ENCODE results near the gene SMIM23. TPM values are rescaled to one million over a fixed set of nuclear protein-coding genes. Genes with fewer than 3 reads are reported as not detected.

SMIM23 gene
- total and polyA plus RNA-seq, 2 of the 4 experiments (the other 2 are of a cell fraction), result not detected

GRCh38 chr5:171738501-171738900 is 47.1 kb upstream of the SMIM23 start:
- no peak overlapping the region for H4K5ac ChIP-seq (ENCODE audit: low read depth, low read length)
- no peak overlapping the region for H2AK5ac ChIP-seq (ENCODE audit: low read depth, low read length)
- no TSS peak for BruUV-seq (replicated peaks)
- H2BK120ac ChIP-seq (ENCODE audit: low read depth, low read length), result no peak overlapping the region
- in situ Hi-C loops (cut with MboI; ENCODE audit: low sequenced_read_pairs) (no loop called here), intact Hi-C loops (cut with micrococcal nuclease) (no loop called here), dilution Hi-C loops (cut with HindIII; ENCODE audit: low sequenced_read_pairs, unreplicated experiment) (no loop called here)
- ATAC-seq (ENCODE audit: low read depth), result no peak
- H2AK9ac ChIP-seq (replicated peaks; ENCODE audit: low read depth, low read length, poor library complexity), result no peak overlapping the region
- H4K91ac ChIP-seq (ENCODE audit: insufficient read depth, low read depth, low read length), result no peak overlapping the region
- H3K4me1 ChIP-seq (ENCODE audit: control insufficient read depth, insufficient read depth, low read length), result no peaks in the 10 kb centered on the region
- H3K14ac ChIP-seq (replicated peaks; ENCODE audit: low read depth, low read length), result no peak overlapping the region
- no peak overlapping the region for H2BK20ac ChIP-seq (ENCODE audit: low read depth, low read length)
- DNase-seq, result no peak
- H3K9ac ChIP-seq (ENCODE audit: low read depth, low read length), result no peak overlapping the region
- TF ChIP-seq MAZ (IDR thresholded peaks at IDR 0.05; ENCODE audit: borderline replicate concordance, low read depth, low read length) (no peak), CTCF (conservative IDR thresholded peaks at IDR 0.05; ENCODE audit: low read depth, low read length) (no peak), RFX5 (IDR thresholded peaks at IDR 0.05; ENCODE audit: low read depth, low read length) (no peak), RCOR1 (IDR thresholded peaks at IDR 0.05; ENCODE audit: insufficient replicate concordance, low read length) (no peak), NFE2L2 (IDR thresholded peaks at IDR 0.05; ENCODE audit: low read depth, low read length) (no peak), POLR2A (IDR thresholded peaks at IDR 0.05; ENCODE audit: low read depth, low read length) (no peak), MAFK (IDR thresholded peaks at IDR 0.05; ENCODE audit: low read depth, low read length) (no peak), USF2 (IDR thresholded peaks at IDR 0.05; ENCODE audit: low read depth, low read length) (no peak), FOS (IDR thresholded peaks at IDR 0.05; ENCODE audit: low read depth, low read length) (no peak), BHLHE40 (IDR thresholded peaks at IDR 0.05; ENCODE audit: low read depth, low read length) (no peak), CEBPB (IDR thresholded peaks at IDR 0.05; ENCODE audit: low read depth, low read length) (no peak), RAD21 (IDR thresholded peaks at IDR 0.05; ENCODE audit: low read length) (no peak)
- TF ChIP-seq, protein P1, sequence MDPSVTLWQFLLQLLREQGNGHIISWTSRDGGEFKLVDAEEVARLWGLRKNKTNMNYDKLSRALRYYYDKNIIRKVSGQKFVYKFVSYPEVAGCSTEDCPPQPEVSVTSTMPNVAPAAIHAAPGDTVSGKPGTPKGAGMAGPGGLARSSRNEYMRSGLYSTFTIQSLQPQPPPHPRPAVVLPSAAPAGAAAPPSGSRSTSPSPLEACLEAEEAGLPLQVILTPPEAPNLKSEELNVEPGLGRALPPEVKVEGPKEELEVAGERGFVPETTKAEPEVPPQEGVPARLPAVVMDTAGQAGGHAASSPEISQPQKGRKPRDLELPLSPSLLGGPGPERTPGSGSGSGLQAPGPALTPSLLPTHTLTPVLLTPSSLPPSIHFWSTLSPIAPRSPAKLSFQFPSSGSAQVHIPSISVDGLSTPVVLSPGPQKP (IDR thresholded peaks at IDR 0.05; ENCODE audit: borderline replicate concordance, low read depth, low read length), result no peak
- ChIA-PET POLR2A (ENCODE audit: unreplicated experiment) (no interaction called here), CTCF (no interaction called here)
- H4K8ac ChIP-seq (ENCODE audit: low read depth in 2 of 2, low read length in 2 of 2), result no peak overlapping the region
- no peaks in the 10 kb centered on the region for H4K20me1 ChIP-seq (ENCODE audit: insufficient read depth, low read length)
- H3K27me3 ChIP-seq (ENCODE audit: control insufficient read depth, insufficient read depth, low read length), result peaks cover 23% of the 10 kb centered on the region
- no peak overlapping the region for H3K4me2 ChIP-seq (ENCODE audit: low read depth, low read length)
- no peak overlapping the region for H2BK5ac ChIP-seq (ENCODE audit: low read depth, low read length, poor library complexity, severe bottlenecking)
- H3K4me3 ChIP-seq (ENCODE audit: insufficient read depth, low read depth, low read length), result no peak overlapping the region
- H3K27ac ChIP-seq (ENCODE audit: insufficient read depth, low read length), result no peak overlapping the region
- no peaks in the 10 kb centered on the region for H3K36me3 ChIP-seq (ENCODE audit: control insufficient read depth, insufficient read depth, low read length)
- H2AFZ ChIP-seq (replicated peaks; ENCODE audit: low read length, poor library complexity), result no peak overlapping the region
- H3K18ac ChIP-seq (ENCODE audit: low read depth, low read length), result no peak overlapping the region
- H2BK15ac ChIP-seq (ENCODE audit: low read depth, low read length), result no peak overlapping the region
- no peak overlapping the region for H3K4ac ChIP-seq (ENCODE audit: low read depth, low read length)
- H3K23ac ChIP-seq (ENCODE audit: low read depth, low read length), result no peak overlapping the region
- no peaks in the 10 kb centered on the region for H3K9me3 ChIP-seq (ENCODE audit: control insufficient read depth, insufficient read depth, low read length)
- no peaks in the 10 kb centered on the region for H3K9me1 ChIP-seq (ENCODE audit: insufficient read depth, low read length)
- WGBS, 2 experiments (ENCODE audit: extremely low coverage in 2 of 2, insufficient read length in 1 of 2), result 67% methylated on average over 4 of the region's 8 CpGs; no CpG with 5 or more reads in 1 of the 2 experiments
- no peaks in the 10 kb centered on the region for H3K79me1 ChIP-seq (ENCODE audit: low read depth in 1 of 2, low read length in 2 of 2)
- no peak overlapping the region for H3K56ac ChIP-seq (ENCODE audit: extremely low read depth, insufficient read depth, low read length)
